DMS79 treated with DMSO at 0.1 percent for 48 hours (cell line): ENCODE data around the gene CHD1.

Source experiments
- DNase-seq: peaks from one replicate; lab custom pipeline; 2025; lab: John Stamatoyannopoulos, UW

The CHD1 gene

DNA sequence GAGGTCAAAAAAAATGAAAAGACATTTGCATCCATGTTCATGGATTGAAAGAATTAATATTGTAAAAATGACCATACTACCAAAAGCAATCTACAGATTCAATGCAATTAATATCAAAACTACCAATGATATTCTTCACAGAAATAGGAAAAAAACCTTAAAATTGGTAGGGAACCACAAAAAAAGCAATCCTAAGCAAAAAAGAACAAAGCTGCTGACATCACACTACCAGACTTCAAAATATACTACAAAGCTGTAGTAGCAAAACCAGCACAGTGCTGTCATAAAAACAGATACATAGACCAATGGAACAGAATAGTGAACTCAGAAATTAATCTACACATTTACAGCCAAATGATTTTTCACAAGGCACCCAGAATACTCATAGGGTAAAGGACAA, 121.0 kb downstream of the CHD1 start:
- no peak for DNase-seq

DNA sequence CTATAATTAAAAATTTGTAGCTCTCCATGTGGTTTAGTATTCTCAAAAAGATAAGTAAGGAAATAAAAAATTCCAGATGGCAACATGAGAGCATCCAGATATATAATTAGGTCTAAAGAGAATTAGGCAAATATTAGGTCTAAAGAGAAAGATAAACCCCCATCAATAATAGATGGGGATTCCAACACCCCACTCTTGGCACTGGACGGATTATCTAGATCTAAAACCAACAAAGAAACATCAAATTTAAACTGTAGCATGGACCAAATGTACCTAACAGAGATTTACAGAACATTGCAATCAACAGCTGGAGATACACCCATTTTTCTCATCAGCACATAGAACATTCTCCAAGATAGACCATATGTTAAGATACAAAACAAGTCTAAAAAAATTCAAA, 123.7 kb downstream of the CHD1 start:
- no peak for DNase-seq

DNA sequence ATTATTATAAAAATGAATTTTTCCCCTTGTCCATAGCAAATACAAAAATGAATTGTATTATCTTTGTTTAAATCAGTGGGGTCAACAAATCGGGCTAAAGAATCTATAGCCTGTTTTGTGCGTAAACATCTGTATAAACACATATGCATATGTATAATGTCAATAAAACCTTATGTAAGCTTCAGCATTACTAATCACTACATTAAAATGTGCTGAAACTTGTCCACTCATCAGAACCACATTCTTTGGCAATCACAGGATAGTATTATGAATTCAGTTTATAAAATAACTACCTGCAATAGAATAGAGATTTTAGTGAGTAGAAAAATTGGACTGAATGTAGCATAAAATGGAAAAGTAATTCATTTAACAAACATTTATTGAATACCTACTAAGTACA, 124.7 kb downstream of the CHD1 start:
- no peak for DNase-seq
